Stimulated activated CD8-positive, alpha-beta memory T cell treated with anti-CD3 and anti-CD28 coated beads, Interleukin-2, amount 100 ng/mL, for 1 hour (primary cell): Measurements from ENCODE around the gene TRERF1.

Experiments used
- DNase-seq, 2 donors: peaks; one replicate each; pipeline ENCODE4 v3.0.0-alpha.2; 2020; ENCODE audit warnings: low read depth in 2 of 2

Gene TRERF1

GRCh38 chr6:42274898-42275297 is 176.8 kb downstream of the TRERF1 start:
- no peak for DNase-seq

GRCh38 chr6:42271834-42272805 is 179.6 kb downstream of the TRERF1 start:
- DNase-seq = no peak

GRCh38 chr6:42269974-42270510 is 181.7 kb downstream of the TRERF1 start:
- no peak for DNase-seq

GRCh38 chr6:42269553-42269952 is 182.2 kb downstream of the TRERF1 start:
- DNase-seq = no peak

- DNase-seq = no peak
Measured at GRCh38 chr6:42268835-42269204, 182.9 kb downstream of the TRERF1 start.

GRCh38 chr6:42268016-42268834 is 183.5 kb downstream of the TRERF1 start:
- DNase-seq = no peak

- DNase-seq = no peak
Measured at GRCh38 chr6:42266538-42266937, 185.2 kb downstream of the TRERF1 start.

- no peak for DNase-seq
Measured at GRCh38 chr6:42264852-42265390, 186.8 kb downstream of the TRERF1 start.

- DNase-seq = no peak
Measured at GRCh38 chr6:42264162-42264851, 187.4 kb downstream of the TRERF1 start.

- no peak for DNase-seq
Measured at GRCh38 chr6:42263165-42263728, 188.5 kb downstream of the TRERF1 start.

GRCh38 chr6:42260972-42261371 is 190.8 kb downstream of the TRERF1 start:
- DNase-seq = no peak

- DNase-seq = no peak
Measured at GRCh38 chr6:42260396-42260888, 191.3 kb downstream of the TRERF1 start.

GRCh38 chr6:42259841-42260395 is 191.8 kb downstream of the TRERF1 start:
- DNase-seq = no peak

GRCh38 chr6:42259286-42259685 is 192.4 kb downstream of the TRERF1 start:
- DNase-seq = no peak

- DNase-seq = no peak
Measured at GRCh38 chr6:42257614-42258013, 194.1 kb downstream of the TRERF1 start.

GRCh38 chr6:42257063-42257462 is 194.7 kb downstream of the TRERF1 start:
- no peak for DNase-seq

GRCh38 chr6:42255050-42255449 is 196.7 kb downstream of the TRERF1 start:
- DNase-seq = no peak

GRCh38 chr6:42254505-42254904 is 197.2 kb downstream of the TRERF1 start:
- DNase-seq = no peak

GRCh38 chr6:42251911-42252637 is 199.7 kb downstream of the TRERF1 start:
- no peak for DNase-seq

- DNase-seq = no peak
Measured at GRCh38 chr6:42251500-42251899, 200.2 kb downstream of the TRERF1 start.
